Astrocyte of the hippocampus (primary cell): ENCODE measurements around the gene CCDC71L.
A peak's percentile ranks its signal among the peaks of the same experiment; 100 is the strongest.

ENCODE experiments used
- DNase-seq: peaks from one replicate; pipeline ENCODE4 v3.0.0; 2011; ENCODE audit warnings: low read depth, low spot score

The CCDC71L gene

GRCh38 chr7:106626376-106627164 is 34.4 kb downstream of the CCDC71L start:
- DNase-seq = no peak

- DNase-seq = no peak
Measured at GRCh38 chr7:106625678-106626301, 35.2 kb downstream of the CCDC71L start.

- DNase-seq = peak; percentile 65
Measured at GRCh38 chr7:106623853-106624252, 37.1 kb downstream of the CCDC71L start.

GRCh38 chr7:106623315-106623660 is 37.7 kb downstream of the CCDC71L start:
- no peak for DNase-seq

- no peak for DNase-seq
Measured at GRCh38 chr7:106622654-106623314, 38.2 kb downstream of the CCDC71L start.

- no peak for DNase-seq
Measured at GRCh38 chr7:106621393-106622132, 39.4 kb downstream of the CCDC71L start.

GRCh38 chr7:106620676-106621075 is 40.3 kb downstream of the CCDC71L start:
- no peak for DNase-seq

GRCh38 chr7:106620034-106620433 is 40.9 kb downstream of the CCDC71L start:
- no peak for DNase-seq

- DNase-seq = no peak
Measured at GRCh38 chr7:106619213-106619612, 41.7 kb downstream of the CCDC71L start.

GRCh38 chr7:106618480-106618879 is 42.5 kb downstream of the CCDC71L start:
- peak; percentile 86 for DNase-seq

GRCh38 chr7:106617860-106618259 is 43.1 kb downstream of the CCDC71L start:
- no peak for DNase-seq

GRCh38 chr7:106616708-106617051 is 44.3 kb downstream of the CCDC71L start:
- no peak for DNase-seq

- DNase-seq = no peak
Measured at GRCh38 chr7:106615808-106616707, 44.9 kb downstream of the CCDC71L start.

GRCh38 chr7:106614751-106615150 is 46.2 kb downstream of the CCDC71L start:
- no peak for DNase-seq

GRCh38 chr7:106613848-106614560 is 47.0 kb downstream of the CCDC71L start:
- DNase-seq = no peak

- DNase-seq = no peak
Measured at GRCh38 chr7:106613279-106613678, 47.7 kb downstream of the CCDC71L start.

GRCh38 chr7:106612432-106612831 is 48.5 kb downstream of the CCDC71L start:
- DNase-seq = no peak

GRCh38 chr7:106611911-106612310 is 49.0 kb downstream of the CCDC71L start:
- no peak for DNase-seq

GRCh38 chr7:106610996-106611886 is 49.7 kb downstream of the CCDC71L start:
- no peak for DNase-seq
